Right lobe of liver (tissue), 4 donors: ENCODE data around the gene FOXA2.

Source experiments
- CTCF ChIP-seq, 4 donors: fragments of 200-600 bp in 3 of 4; fragments of 450-650 bp in 1 of 4; IDR thresholded peaks; one replicate each; pipeline versions ENCODE4 v1.5.1 to v1.8.0; 2016 to 2022; ENCODE audit warnings: antibody characterized with exemption in 4 of 4, mild to moderate bottlenecking in 2 of 4
- POLR2A ChIP-seq: fragments of 450-650 bp; IDR thresholded peaks from one replicate; pipeline ENCODE4 v1.6.1; 2017; ENCODE audit warnings: antibody characterized with exemption, mild to moderate bottlenecking
- donor health status: DM: no; HTN: no; CAD: no.
- donor health status: DM: no; HTN: no; CAD: no.
- donor health status: DM: no; HTN: yes; CAD: no.

DNA sequence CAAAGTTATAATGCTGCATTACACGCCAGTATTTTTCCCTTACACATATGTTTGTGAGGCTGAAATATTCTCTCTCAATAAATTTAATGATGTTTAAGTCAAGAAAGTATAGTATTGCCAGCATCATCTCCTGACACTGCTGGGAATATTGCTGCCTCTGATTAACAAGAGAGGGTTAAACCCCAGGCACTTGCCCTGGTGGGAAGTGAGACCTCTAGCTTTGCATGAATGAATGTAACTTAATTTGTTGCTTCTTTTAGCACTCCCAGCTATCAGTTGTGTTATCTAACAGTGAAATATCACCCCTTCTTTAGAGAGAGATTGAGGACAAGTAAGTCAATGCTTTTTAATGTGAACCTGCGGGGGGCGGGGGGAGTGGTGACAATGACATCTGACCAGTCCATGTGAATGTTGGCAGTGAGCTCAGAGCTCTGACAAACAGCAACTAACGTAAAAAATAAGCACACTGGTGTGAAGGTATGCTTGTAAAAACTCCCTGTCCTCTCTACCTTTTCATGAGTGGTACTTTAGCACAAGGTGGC is 9.8 kb downstream of the FOXA2 start:
- TF ChIP-seq POLR2A (no peak), CTCF (IDR thresholded peaks at IDR 0.05) (no peak)
